ENCODE measurements around the gene RBFA.

RBFA gene

GRCh38 chr18:80076379-80076778, 42.1 kb downstream of the RBFA start:
- no peak for DNase-seq
- in situ Hi-C loops (cut with HindIII; ENCODE audit: low pct_ligation_motif_present, low sequenced_read_pairs): no loop called here
- H3K36me3 ChIP-seq (replicated peaks): no peaks in the 10 kb centered on the region
- no peak for TF ChIP-seq CTCF (IDR thresholded peaks at IDR 0.05; ENCODE audit: low read depth, low read length, missing control alignments)
- no peak overlapping the region for H3K4me3 ChIP-seq (ENCODE audit: low read depth, low read length)
- no peak overlapping the region for H3K27ac ChIP-seq
- no peaks in the 10 kb centered on the region for H3K27me3 ChIP-seq (replicated peaks)

- H3K36me3 ChIP-seq (replicated peaks): no peaks in the 10 kb centered on the region
- H3K27ac ChIP-seq: no peak overlapping the region
- in situ Hi-C loops (cut with HindIII; ENCODE audit: low pct_ligation_motif_present, low sequenced_read_pairs): no loop called here
- DNase-seq: no peak
- TF ChIP-seq CTCF (IDR thresholded peaks at IDR 0.05; ENCODE audit: low read depth, low read length, missing control alignments): no peak
- H3K4me3 ChIP-seq (ENCODE audit: low read depth, low read length): no peak overlapping the region
- no peaks in the 10 kb centered on the region for H3K27me3 ChIP-seq (replicated peaks)
Measured at GRCh38 chr18:80077873-80078272, 43.6 kb downstream of the RBFA start.
